SK-N-SH (cell line): ENCODE measurements around the gene RASGRF1. TPM values are rescaled to one million over a fixed set of nuclear protein-coding genes. Genes with fewer than 3 reads are reported as not detected.

Experiments used
- CTCF ChIA-PET: fragments of 300-600, 350-600 bp; formaldehyde crosslinking; extraction: SDS; loops from one replicate; lab custom pipeline; 2021; lab: Yijun Ruan, JAX
- POLR2A ChIA-PET: fragments of 350-600 bp; sonication (Branson Sonifier 250); formaldehyde crosslinking; extraction: SDS; loops from one replicate; lab custom pipeline; 2020; ENCODE audit warnings: antibody characterized with exemption, inconsistent platforms; lab: Yijun Ruan, JAX
- DNase-seq: peaks from one replicate; pipeline ENCODE4 v3.0.0; 2012
- H2AFZ ChIP-seq: fragments of 200-600 bp; sonication (generic); 2 replicates; pipeline ENCODE4 v1.8.1; 2016; ENCODE audit warnings: antibody characterized with exemption, mild to moderate bottlenecking, low read depth
- H3F3A ChIP-seq: fragments of 200-600 bp; sonication (generic); replicated peaks from 2 replicates; pipeline ENCODE3; 2016; ENCODE audit warnings: antibody characterized with exemption, mild to moderate bottlenecking; ENCODE audit not compliant: insufficient read depth
- H3K27ac ChIP-seq, 2 experiments: fragments of 200-500 bp in 1 of 2; fragments of 200-600 bp in 1 of 2; sonication (Bioruptor generic) in 1 of 2; sonication (generic), shearing (Covaris generic) in 1 of 2; 2 replicates each; pipeline versions ENCODE4 v1.5.1 to v1.6.1; 2014 to 2016; ENCODE audit warnings: low read depth in 2 of 2, inconsistent platforms in 1 of 2, low read length in 1 of 2, mild to moderate bottlenecking in 1 of 2, mixed read lengths in 1 of 2
- H3K27me3 ChIP-seq: fragments of 200-600 bp; sonication (generic), shearing (Covaris generic); 2 replicates; pipeline ENCODE4 v1.6.1; 2016; ENCODE audit warnings: mixed run types; ENCODE audit not compliant: insufficient read depth
- H3K36me3 ChIP-seq, 2 experiments: fragments of 200-500 bp in 1 of 2; fragments of 200-600 bp in 1 of 2; sonication (Bioruptor generic) in 1 of 2; sonication (generic) in 1 of 2; replicated peaks in 1 of 2; 2 replicates each; pipeline versions ENCODE3 to v1.5.1; 2014 to 2016; ENCODE audit warnings: low read length in 1 of 2, mild to moderate bottlenecking in 1 of 2; ENCODE audit not compliant: insufficient read depth in 2 of 2, control insufficient read depth in 1 of 2
- H3K4me1 ChIP-seq, 2 experiments: fragments of 200-500 bp in 1 of 2; fragments of 200-600 bp in 1 of 2; sonication (Bioruptor generic) in 1 of 2; sonication (generic), shearing (Covaris generic) in 1 of 2; 2 replicates each; pipeline versions ENCODE4 v1.5.1 to v1.6.1; 2014 to 2016; ENCODE audit warnings: low read depth in 1 of 2, low read length in 1 of 2, mixed run types in 1 of 2; ENCODE audit not compliant: insufficient read depth in 2 of 2, control insufficient read depth in 1 of 2
- H3K4me2 ChIP-seq: fragments of 200-600 bp; sonication (generic), shearing (Covaris generic); 2 replicates; pipeline ENCODE4 v1.6.1; 2017; ENCODE audit warnings: mixed run types
- H3K4me3 ChIP-seq, 2 experiments: fragments of 200-500 bp in 1 of 2; fragments of 200-600 bp in 1 of 2; sonication (Bioruptor generic) in 1 of 2; sonication (generic), shearing (Covaris generic) in 1 of 2; 2 replicates each; pipeline versions ENCODE4 v1.5.1 to v1.8.1; 2014 to 2016; ENCODE audit warnings: low read depth in 2 of 2, inconsistent platforms in 1 of 2, low read length in 1 of 2, mild to moderate bottlenecking in 1 of 2, mixed read lengths in 1 of 2, moderate library complexity in 1 of 2
- H3K79me2 ChIP-seq: fragments of 200-600 bp; sonication (generic); 2 replicates; pipeline ENCODE4 v1.8.1; 2017; ENCODE audit warnings: mild to moderate bottlenecking; ENCODE audit not compliant: insufficient read depth
- H3K9ac ChIP-seq: fragments of 200-600 bp; sonication (generic); 2 replicates; pipeline ENCODE4 v1.6.1; 2017; ENCODE audit warnings: mixed run types
- H3K9me2 ChIP-seq: fragments of 200-600 bp; sonication (generic); 2 replicates; pipeline ENCODE4 v1.6.1; 2017; ENCODE audit warnings: mixed run types
- H3K9me3 ChIP-seq: fragments of 200-600 bp; sonication (generic); 2 replicates; pipeline ENCODE4 v1.6.1; 2017; ENCODE audit warnings: mixed run types, mild to moderate bottlenecking, moderate library complexity
- H4K20me1 ChIP-seq: fragments of 200-600 bp; sonication (generic); 2 replicates; pipeline ENCODE4 v1.6.1; 2017; ENCODE audit warnings: mild to moderate bottlenecking, mixed run types; ENCODE audit not compliant: insufficient read depth
- CTCF ChIP-seq: fragments of 200-600 bp; sonication (generic); IDR thresholded peaks from 2 replicates; pipeline ENCODE4 v1.6.1; 2017; ENCODE audit warnings: antibody characterized with exemption, mild to moderate bottlenecking, moderate library complexity
- ELF1 ChIP-seq: IDR thresholded peaks from 2 replicates; pipeline ENCODE4 v1.4.0; 2012
- FOXJ3 ChIP-seq: sonication (generic); formaldehyde crosslinking; IDR thresholded peaks from 2 replicates; pipeline ENCODE4 v1.5.1; 2020; ENCODE audit warnings: mild to moderate bottlenecking, missing genetic modification reagents
- FOXM1 ChIP-seq: IDR thresholded peaks from 2 replicates; pipeline ENCODE4 v1.4.0; 2012; ENCODE audit warnings: low read depth, mild to moderate bottlenecking
- GATA2 ChIP-seq: sonication (generic); formaldehyde crosslinking; IDR thresholded peaks from 2 replicates; pipeline ENCODE4 v1.5.0; 2020; ENCODE audit warnings: mild to moderate bottlenecking, missing genetic modification reagents
- MXI1 ChIP-seq: IDR thresholded peaks from 2 replicates; pipeline ENCODE4 v1.6.1; 2012; ENCODE audit warnings: mild to moderate bottlenecking, low read depth, low read length, improper control_type of control experiment
- NRF1 ChIP-seq: IDR thresholded peaks from 2 replicates; pipeline ENCODE4 v1.6.1; 2012; ENCODE audit warnings: low read depth, mild to moderate bottlenecking, low read length
- WGBS: methylation state at CpG from one replicate; pipeline ENCODE4 v1.1.6; 2017; ENCODE audit warnings: low lambda C conversion rate; 5-methylcytosine and 5-hydroxymethylcytosine counted together
- polyA plus RNA-seq, 3 experiments: library from polyadenylated mRNA; depleted of rRNA; stranded (reverse); fragments of >200 nt; gene quantifications; 2 replicates each; pipeline ENCODE4 v1.2.3, GENCODE V29; 2012
- TF ChIP-seq, protein P1 (sequence below): IDR thresholded peaks from 2 replicates; pipeline ENCODE4 v1.4.0; 2012; ENCODE audit warnings: low read depth, borderline replicate concordance
- TF ChIP-seq, protein P2 (sequence below): IDR thresholded peaks from 2 replicates; pipeline ENCODE4 v1.4.0; 2012; ENCODE audit warnings: low read depth

RASGRF1 gene
- polyA plus RNA-seq, 1 of the 3 experiments (the other 2 are of a cell fraction), result 0.10 TPM

DNA sequence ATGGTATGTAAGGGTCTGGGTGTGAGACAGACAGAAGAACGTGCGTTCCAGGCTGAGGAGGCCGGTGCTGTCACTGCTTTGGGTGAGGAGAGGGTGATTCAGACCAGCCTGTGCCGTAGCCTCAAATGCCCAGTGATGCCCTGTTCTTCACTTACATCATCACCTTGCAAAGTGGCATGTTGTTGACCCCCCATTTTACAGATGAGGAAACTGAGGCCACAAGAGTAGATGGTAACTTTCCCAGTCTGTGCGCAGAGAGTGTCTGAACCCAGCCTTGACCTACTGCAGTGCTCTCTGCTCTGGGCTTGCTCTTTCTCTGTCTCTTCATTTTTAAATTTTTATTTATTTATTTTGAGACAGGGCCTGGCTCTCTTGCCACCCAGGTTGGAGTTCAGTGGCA is 144.1 kb downstream of the RASGRF1 start (continued):
- TF ChIP-seq, protein P1, sequence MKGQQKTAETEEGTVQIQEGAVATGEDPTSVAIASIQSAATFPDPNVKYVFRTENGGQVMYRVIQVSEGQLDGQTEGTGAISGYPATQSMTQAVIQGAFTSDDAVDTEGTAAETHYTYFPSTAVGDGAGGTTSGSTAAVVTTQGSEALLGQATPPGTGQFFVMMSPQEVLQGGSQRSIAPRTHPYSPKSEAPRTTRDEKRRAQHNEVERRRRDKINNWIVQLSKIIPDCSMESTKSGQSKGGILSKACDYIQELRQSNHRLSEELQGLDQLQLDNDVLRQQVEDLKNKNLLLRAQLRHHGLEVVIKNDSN, result no peak
- TF ChIP-seq ELF1 (no peak), NRF1 (no peak)
- TF ChIP-seq, protein P2, sequence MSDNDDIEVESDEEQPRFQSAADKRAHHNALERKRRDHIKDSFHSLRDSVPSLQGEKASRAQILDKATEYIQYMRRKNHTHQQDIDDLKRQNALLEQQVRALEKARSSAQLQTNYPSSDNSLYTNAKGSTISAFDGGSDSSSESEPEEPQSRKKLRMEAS, result no peak
- TF ChIP-seq, all 33 proteins: peak for 0

DNA sequence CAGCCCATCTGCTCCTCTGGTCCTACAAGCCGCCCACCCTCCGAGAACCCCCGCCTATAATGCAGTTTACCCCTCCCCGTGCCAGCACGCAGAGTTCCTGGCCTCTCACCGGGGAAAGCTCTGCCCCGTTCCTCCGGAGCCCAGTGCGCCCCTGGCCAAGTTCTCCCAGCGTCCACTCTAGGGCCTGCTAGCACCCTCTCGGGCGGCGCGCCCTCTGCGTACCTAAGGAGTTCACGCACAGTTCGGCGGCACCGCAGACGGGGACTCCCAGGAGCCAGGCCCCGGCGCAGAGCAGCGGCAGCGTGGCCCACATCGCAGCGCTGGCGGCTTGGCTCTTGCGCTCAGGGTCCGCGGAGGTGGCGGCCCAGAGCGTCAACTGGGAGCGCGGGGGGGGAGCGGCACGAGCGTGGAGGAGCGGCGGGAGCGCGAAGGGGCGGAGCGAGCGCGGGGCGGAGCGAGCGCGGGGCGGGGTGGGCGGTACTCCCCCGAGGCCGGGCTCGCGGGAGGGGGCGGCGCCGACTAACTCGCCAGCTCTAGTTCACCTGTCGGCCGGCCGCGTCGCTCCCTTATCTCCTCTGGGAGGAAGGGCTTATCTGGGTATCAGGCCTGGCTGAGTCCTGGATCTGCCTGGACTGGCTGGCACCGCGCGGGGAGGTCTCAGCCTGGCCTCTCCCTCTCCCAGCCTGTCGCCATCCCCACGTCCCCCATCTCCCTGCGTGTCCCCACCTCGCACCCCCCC is 145.7 kb downstream of the RASGRF1 start, which contains the start of gene CTSH:
TSS of gene CTSH (minus strand) at position 378 of the 739 bp plus-strand sequence. CDS start at position 313, 65 bp downstream.
- no peaks in the 10 kb centered on the region for H4K20me1 ChIP-seq
- H3K9me2 ChIP-seq, result no peaks in the 10 kb centered on the region
- H3K9ac ChIP-seq, result peak within 1 kb of the TSS; percentile 51
- H3K4me3 ChIP-seq, result peak within 1 kb of the TSS; percentile 49 to 62
- POLR2A ChIA-PET, result interaction anchor here (0.9 kb wide), 1 partner anchor 35 kb away, joined by 3 read pairs; no protein-coding TSS in a partner anchor
- H2AFZ ChIP-seq, result peak within 1 kb of the TSS; percentile 95
- H3K4me2 ChIP-seq, result peak within 1 kb of the TSS; percentile 95
- CTCF ChIA-PET, result interaction anchor here (0.9 to 1.9 kb wide), 4 partner anchors 23 to 240 kb away, joined by 3 to 5 read pairs (median 4); no protein-coding TSS in a partner anchor
- WGBS, result 7% methylated on average over 19 of the region's 71 CpGs
- no peaks in the 10 kb centered on the region for H3K9me3 ChIP-seq
- DNase-seq, result peak; percentile 94
- no peaks in the 10 kb centered on the region for H3F3A ChIP-seq
- H3K79me2 ChIP-seq, result no peaks in the 10 kb centered on the region
- TF ChIP-seq FOXM1 (no peak), CTCF (no peak), MXI1 (peak; percentile 19; the same call in 1 of the 2 replicates), ELF1 (no peak), GATA2 (CRISPR knock-in tag) (peak; percentile 49; the same call in 1 of the 2 replicates), FOXJ3 (CRISPR knock-in tag) (peak; percentile 36; the same call in 1 of the 2 replicates)
- TF ChIP-seq, protein P2, result peak; percentile 92
- H3K4me1 ChIP-seq, result peaks cover 0 to 11% of the 10 kb centered on the region in 2 experiments; a peak in 1 of 4 replicates
- no peaks in the 10 kb centered on the region for H3K36me3 ChIP-seq
- no peak within 1 kb of the TSS for H3K27ac ChIP-seq
- no peaks in the 10 kb centered on the region for H3K27me3 ChIP-seq
